WTC11 (cell line): Measurements from ENCODE around the gene NDUFV1. TPM values are rescaled to one million over a fixed set of nuclear protein-coding genes. Genes with fewer than 3 reads are reported as not detected.

Experiments
- ATAC-seq: fragments of 200-7000 bp; cut with Tn5 transposase; 2 replicates; pipeline ENCODE4 v1.10.0; 2021; ENCODE audit warnings: mild to moderate bottlenecking, moderate library complexity
- CTCF ChIA-PET: fragments of 300-600 bp; sonication (Branson Sonifier 250); formaldehyde crosslinking; loops from one replicate; lab custom pipeline; 2021; ENCODE audit warnings: antibody characterized with exemption; lab: Charles Lee
- POLR2A ChIA-PET: fragments of 350-600 bp; sonication (Branson Sonifier 250); formaldehyde crosslinking; loops from one replicate; lab custom pipeline; 2021; ENCODE audit warnings: antibody characterized with exemption; lab: Charles Lee
- DNase-seq: peaks from one replicate; pipeline ENCODE4 v3.0.0; 2021; ENCODE audit warnings: low spot score
- H3K27ac Mint-ChIP-seq: 2 replicates; pipeline ENCODE4 v1.8.0; 2021; ENCODE audit warnings: mixed read lengths
- H3K27me3 Mint-ChIP-seq: 2 replicates; pipeline ENCODE4 v1.8.0; 2021; ENCODE audit warnings: low read depth, mild to moderate bottlenecking, moderate library complexity, mixed read lengths
- H3K36me3 Mint-ChIP-seq: 2 replicates; pipeline ENCODE4 v1.8.0; 2021; ENCODE audit warnings: mixed read lengths
- H3K4me1 Mint-ChIP-seq: 2 replicates; pipeline ENCODE4 v1.8.0; 2022; ENCODE audit warnings: mixed read lengths
- H3K4me3 Mint-ChIP-seq: 2 replicates; pipeline ENCODE4 v1.8.0; 2021; ENCODE audit warnings: mild to moderate bottlenecking, moderate library complexity, mixed read lengths
- H3K9me3 Mint-ChIP-seq: 2 replicates; pipeline ENCODE4 v1.8.0; 2021; ENCODE audit warnings: mixed read lengths
- ATF1 ChIP-seq: sonication (generic); formaldehyde crosslinking; IDR thresholded peaks from 2 replicates; pipeline ENCODE4 v1.8.1; 2023; ENCODE audit warnings: mild to moderate bottlenecking, moderate library complexity, missing genetic modification reagents
- CREB1 ChIP-seq: sonication (generic); formaldehyde crosslinking; IDR thresholded peaks from 2 replicates; pipeline ENCODE4 v1.8.0; 2023; ENCODE audit warnings: mild to moderate bottlenecking, missing genetic modification reagents
- CREM ChIP-seq: sonication (generic); formaldehyde crosslinking; IDR thresholded peaks from 2 replicates; pipeline ENCODE4 v1.8.1; 2022; ENCODE audit warnings: mild to moderate bottlenecking, missing genetic modification reagents, moderate library complexity
- E2F1 ChIP-seq: sonication (generic); formaldehyde crosslinking; IDR thresholded peaks from 2 replicates; pipeline ENCODE4 v1.8.0; 2022; ENCODE audit warnings: mild to moderate bottlenecking, missing genetic modification reagents
- E2F5 ChIP-seq: sonication (generic); formaldehyde crosslinking; IDR thresholded peaks from 2 replicates; pipeline ENCODE4 v1.8.1; 2022; ENCODE audit warnings: mild to moderate bottlenecking, moderate library complexity, missing genetic modification reagents
- FOXK1 ChIP-seq: sonication (generic); formaldehyde crosslinking; IDR thresholded peaks from 2 replicates; pipeline ENCODE4 v1.8.0; 2022; ENCODE audit warnings: mild to moderate bottlenecking, moderate library complexity, missing genetic modification reagents
- FOXP4 ChIP-seq: sonication (generic); formaldehyde crosslinking; IDR thresholded peaks from 2 replicates; pipeline ENCODE4 v1.8.0; 2022; ENCODE audit warnings: mild to moderate bottlenecking, missing genetic modification reagents
- JAZF1 ChIP-seq: fragments of 250-450 bp; sonication (Bioruptor Pico); IDR thresholded peaks from 2 replicates; pipeline ENCODE4 v1.9.0; 2021; ENCODE audit warnings: moderate library complexity, mild to moderate bottlenecking, inconsistent platforms
- KAT7 ChIP-seq: sonication (generic); formaldehyde crosslinking; IDR thresholded peaks from 2 replicates; pipeline ENCODE4 v1.8.1; 2023; ENCODE audit warnings: missing genetic modification reagents, mild to moderate bottlenecking, borderline replicate concordance
- NR2C2 ChIP-seq: sonication (generic); formaldehyde crosslinking; IDR thresholded peaks from 2 replicates; pipeline ENCODE4 v1.8.0; 2022; ENCODE audit warnings: mild to moderate bottlenecking, missing genetic modification reagents
- SOX15 ChIP-seq: fragments of 250-450 bp; sonication (Bioruptor Pico); IDR thresholded peaks from 2 replicates; pipeline ENCODE4 v1.9.0; 2021; ENCODE audit warnings: mild to moderate bottlenecking
- ZNF263 ChIP-seq: sonication (generic); formaldehyde crosslinking; IDR thresholded peaks from 2 replicates; pipeline ENCODE4 v1.8.1; 2022; ENCODE audit warnings: low read depth, mild to moderate bottlenecking, moderate library complexity, missing genetic modification reagents
- ZNF396 ChIP-seq: fragments of 250-450 bp; sonication (Bioruptor Pico); IDR thresholded peaks from 2 replicates; pipeline ENCODE4 v1.8.0; 2021; ENCODE audit warnings: mild to moderate bottlenecking, moderate library complexity, borderline replicate concordance
- ZNF532 ChIP-seq: fragments of 250-450 bp; sonication (Bioruptor Pico); IDR thresholded peaks from 2 replicates; pipeline ENCODE4 v1.9.0; 2021; ENCODE audit warnings: mild to moderate bottlenecking, borderline replicate concordance
- ZNF671 ChIP-seq: fragments of 250-450 bp; sonication (Bioruptor Pico); IDR thresholded peaks from 2 replicates; pipeline ENCODE4 v1.8.0; 2021; ENCODE audit warnings: mild to moderate bottlenecking
- total RNA-seq: library from RNA; stranded (reverse); gene quantifications from 3 replicates; pipeline ENCODE4 v1.2.3, GENCODE V29; 2021

NDUFV1 gene
- total RNA-seq, 1 experiment from 2014 or later: 231 TPM

- Mint-ChIP-seq H3K36me3 (no peaks in the 10 kb centered on the region), H3K9me3 (no peaks in the 10 kb centered on the region), H3K27ac (no peak overlapping the region), H3K4me3 (no peak overlapping the region)
- DNase-seq (no peak), ATAC-seq (no peak)
- TF ChIP-seq E2F5 (CRISPR knock-in tag) (no peak), E2F1 (CRISPR knock-in tag) (no peak), CREB1 (CRISPR knock-in tag) (no peak), FOXP4 (CRISPR knock-in tag) (no peak), CREM (CRISPR knock-in tag) (no peak), ZNF263 (no peak), ZNF396 (CRISPR knock-in tag) (no peak), FOXK1 (no peak), NR2C2 (no peak)
- TF ChIP-seq, all 79 proteins: peak for 0
- Mint-ChIP-seq H3K4me1 (peaks cover 6% of the 10 kb centered on the region), H3K27me3 (peaks cover 8% of the 10 kb centered on the region)
- ChIA-PET POLR2A (no interaction called here), CTCF (interaction anchor here (0.8 to 3.3 kb wide), 7 partner anchors 12 to 74 kb away, joined by 3 to 34 read pairs (median 8); partner anchors contain the start of gene NUDT8)
These were observed 40.0 kb downstream of the NDUFV1 start for GRCh38 chr11:67646535-67647336.

- H3K4me1 Mint-ChIP-seq: peaks cover 6% of the 10 kb centered on the region
- no peak overlapping the region for H3K27ac Mint-ChIP-seq
- peak; percentile 8 for DNase-seq
- H3K27me3 Mint-ChIP-seq: peaks cover 3% of the 10 kb centered on the region
- ATAC-seq: no peak
- ChIA-PET CTCF (interaction anchor here (0.6 to 4.3 kb wide), 4 partner anchors 12 to 24 kb away, joined by 3 to 37 read pairs (median 16); partner anchors contain the start of gene NUDT8), POLR2A (no interaction called here)
- no peaks in the 10 kb centered on the region for H3K36me3 Mint-ChIP-seq
- no peak overlapping the region for H3K4me3 Mint-ChIP-seq
- no peaks in the 10 kb centered on the region; the same call in 1 of the 2 replicates for H3K9me3 Mint-ChIP-seq
- TF ChIP-seq ATF1 (CRISPR knock-in tag): no peak
- no peak for TF ChIP-seq SOX15 (CRISPR knock-in tag)
- no peak for TF ChIP-seq E2F1 (CRISPR knock-in tag)
- no peak for TF ChIP-seq ZNF532 (CRISPR knock-in tag)
- no peak for TF ChIP-seq ZNF671
- no peak for TF ChIP-seq JAZF1 (CRISPR knock-in tag)
- TF ChIP-seq KAT7: no peak
These were observed 40.7 kb downstream of the NDUFV1 start for GRCh38 chr11:67647471-67647870.
